Loucy (cell line): ENCODE measurements around the gene THYN1.

ENCODE experiments used
- H2AFZ ChIP-seq: fragments of 200-600 bp; sonication (generic); 2 replicates; pipeline ENCODE4 v1.6.0; 2016; ENCODE audit warnings: antibody characterized with exemption, mild to moderate bottlenecking, low read length, moderate library complexity
- H3F3A ChIP-seq: fragments of 200-600 bp; 2 replicates; pipeline ENCODE4 v1.6.0; 2016; ENCODE audit warnings: antibody characterized with exemption, low read depth, mild to moderate bottlenecking
- H3K27me3 ChIP-seq: fragments of 200-600 bp; sonication (generic); 2 replicates; pipeline ENCODE4 v1.6.1; 2014; ENCODE audit warnings: low read length, mild to moderate bottlenecking; ENCODE audit not compliant: insufficient read depth, poor library complexity, severe bottlenecking
- H3K36me3 ChIP-seq: fragments of 200-600 bp; sonication (generic); 2 replicates; pipeline ENCODE4 v1.6.1; 2016; ENCODE audit warnings: low read length; ENCODE audit not compliant: insufficient read depth
- H3K4me1 ChIP-seq: fragments of 200-600 bp; sonication (generic); 2 replicates; pipeline ENCODE4 v1.5.1; 2014; ENCODE audit warnings: low read length, mild to moderate bottlenecking; ENCODE audit not compliant: insufficient read depth, poor library complexity, severe bottlenecking
- H3K4me2 ChIP-seq: fragments of 200-600 bp; sonication (generic); 2 replicates; pipeline ENCODE4 v1.6.0; 2014; ENCODE audit warnings: antibody characterized with exemption, low read length, low read depth, mild to moderate bottlenecking; ENCODE audit not compliant: poor library complexity, severe bottlenecking
- H3K4me3 ChIP-seq: fragments of 200-600 bp; sonication (generic); 2 replicates; pipeline ENCODE4 v1.5.1; 2014; ENCODE audit warnings: low read length, mild to moderate bottlenecking, mixed read lengths; ENCODE audit not compliant: poor library complexity, severe bottlenecking
- H3K79me2 ChIP-seq: fragments of 200-600 bp; sonication (generic); 2 replicates; pipeline ENCODE4 v1.6.1; 2014; ENCODE audit warnings: low read length; ENCODE audit not compliant: insufficient read depth
- H3K9ac ChIP-seq: fragments of 200-600 bp; sonication (generic); 2 replicates; pipeline ENCODE4 v1.6.0; 2014; ENCODE audit warnings: mild to moderate bottlenecking, low read depth, low read length, moderate library complexity; ENCODE audit not compliant: poor library complexity, severe bottlenecking
- H3K9me2 ChIP-seq: fragments of 200-600 bp; sonication (generic); replicated peaks from 2 replicates; pipeline ENCODE4 v1.6.1; 2016; ENCODE audit warnings: low read depth, low read length, mixed read lengths
- H3K9me3 ChIP-seq: fragments of 200-600 bp; sonication (generic); 2 replicates; pipeline ENCODE4 v1.6.1; 2014; ENCODE audit warnings: mild to moderate bottlenecking, antibody characterized with exemption, low read length, low read depth; ENCODE audit not compliant: insufficient read depth
- H4K20me1 ChIP-seq: fragments of 200-600 bp; sonication (generic); 2 replicates; pipeline ENCODE4 v1.6.0; 2014; ENCODE audit warnings: antibody characterized with exemption, low read length, mild to moderate bottlenecking; ENCODE audit not compliant: insufficient read depth, poor library complexity, severe bottlenecking
- CTCF ChIP-seq: fragments of 200-600 bp; sonication (generic); conservative IDR thresholded peaks from 2 replicates; pipeline ENCODE4 v1.5.1; 2014; ENCODE audit warnings: mild to moderate bottlenecking, antibody characterized with exemption, low read length
- EZH2phosphoT487 ChIP-seq: fragments of 200-600 bp; IDR thresholded peaks from 2 replicates; pipeline ENCODE4 v1.6.1; 2018; ENCODE audit warnings: antibody characterized with exemption, mild to moderate bottlenecking, moderate library complexity, borderline replicate concordance

The THYN1 gene

DNA sequence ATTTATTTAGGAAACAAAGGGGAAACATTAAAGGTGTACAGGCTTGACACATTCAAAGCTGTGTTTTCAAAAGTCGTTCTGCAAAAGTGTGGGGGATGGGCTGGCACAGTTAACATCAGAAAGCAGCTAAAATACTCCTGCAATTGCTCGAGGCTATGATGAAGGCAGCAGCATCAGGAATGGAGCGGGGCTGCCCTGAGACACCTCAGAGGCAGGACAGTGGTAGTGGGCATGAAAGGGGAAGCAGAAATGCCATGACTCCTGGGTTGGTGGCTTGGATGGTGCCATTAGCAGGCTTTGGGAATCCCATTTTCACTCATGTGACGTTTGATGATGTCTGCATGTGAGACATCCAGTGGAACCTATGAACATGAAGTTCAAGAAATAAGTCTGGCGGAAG lies 30.0 kb downstream of the THYN1 start:
- Histone ChIP-seq H3K4me2 (peak overlapping the region; percentile 96), H4K20me1 (peaks cover 30% of the 10 kb centered on the region), H3K9me2 (no peaks in the 10 kb centered on the region), H3F3A (no peaks in the 10 kb centered on the region), H3K9me3 (no peaks in the 10 kb centered on the region), H3K79me2 (peaks cover 88% of the 10 kb centered on the region), H3K9ac (peak overlapping the region; percentile 82), H3K4me3 (peak overlapping the region; percentile 82), H3K27me3 (no peaks in the 10 kb centered on the region), H3K36me3 (peaks cover 7% of the 10 kb centered on the region; the same call in 1 of the 2 replicates), H3K4me1 (peaks cover 71% of the 10 kb centered on the region), H2AFZ (peak overlapping the region; percentile 21; the same call in 1 of the 2 replicates)
- TF ChIP-seq EZH2phosphoT487 (no peak), CTCF (no peak)

GRCh38 chr11:134216816-134217215 lies 36.3 kb downstream of the THYN1 start:
- Histone ChIP-seq H3K4me2 (peak overlapping the region; percentile 55), H3K9me3 (no peaks in the 10 kb centered on the region), H2AFZ (no peak overlapping the region), H3K9ac (peak overlapping the region; percentile 30), H3K4me1 (peaks cover 64% of the 10 kb centered on the region), H3K27me3 (no peaks in the 10 kb centered on the region), H4K20me1 (peaks cover 45% of the 10 kb centered on the region), H3K79me2 (peaks cover 96% of the 10 kb centered on the region), H3K9me2 (no peaks in the 10 kb centered on the region), H3K36me3 (peaks cover 27% of the 10 kb centered on the region; the same call in 1 of the 2 replicates), H3F3A (no peaks in the 10 kb centered on the region), H3K4me3 (peak overlapping the region; percentile 10)
- TF ChIP-seq EZH2phosphoT487 (no peak), CTCF (no peak)

DNA sequence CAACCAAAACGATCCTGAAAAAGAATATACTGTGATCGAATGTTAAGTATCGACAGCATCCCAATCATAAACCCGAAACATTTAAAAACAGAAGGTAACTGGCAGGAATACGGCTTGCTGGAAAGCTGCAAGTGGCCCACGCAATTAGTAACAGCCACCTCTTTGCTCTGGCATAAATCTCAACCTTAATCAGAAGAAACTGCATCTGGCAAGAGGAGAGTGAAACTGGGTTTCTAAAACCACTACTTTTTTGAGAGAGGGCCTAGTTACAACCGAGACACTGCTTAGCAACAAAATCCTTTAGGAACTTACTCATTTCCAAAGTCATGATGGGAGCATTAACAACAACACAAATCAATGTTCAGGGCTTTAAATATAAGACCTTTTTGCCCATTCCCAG lies 37.3 kb downstream of the THYN1 start:
- no peaks in the 10 kb centered on the region for H3K27me3 ChIP-seq
- peak overlapping the region; percentile 55 for H3K4me2 ChIP-seq
- H3K9ac ChIP-seq, result peak overlapping the region; percentile 30
- no peaks in the 10 kb centered on the region for H3F3A ChIP-seq
- no peak overlapping the region for H2AFZ ChIP-seq
- H3K79me2 ChIP-seq, result peaks cover 96% of the 10 kb centered on the region
- no peaks in the 10 kb centered on the region for H3K9me2 ChIP-seq
- peaks cover 54% of the 10 kb centered on the region for H3K4me1 ChIP-seq
- TF ChIP-seq EZH2phosphoT487 (no peak), CTCF (no peak)
- no peaks in the 10 kb centered on the region for H3K9me3 ChIP-seq
- peak overlapping the region; percentile 38 for H3K4me3 ChIP-seq
- peaks cover 40% of the 10 kb centered on the region for H4K20me1 ChIP-seq
- H3K36me3 ChIP-seq, result peaks cover 27% of the 10 kb centered on the region; the same call in 1 of the 2 replicates
